Hematopoietic multipotent progenitor cell (in vitro differentiated cells): ENCODE results near the gene TYK2. TPM values are rescaled to one million over a fixed set of nuclear protein-coding genes. Genes with fewer than 3 reads are reported as not detected.
"Not testable (repeated sequence)": the region's sequence is repeated elsewhere in the genome, so short reads cannot be mapped to it uniquely, and the experiment has no call there.

Experiments
- DNase-seq, 3 donors: peaks; one replicate each; pipeline ENCODE4 v3.0.0-alpha.2; 2011 to 2015; ENCODE audit warnings: low read depth in 2 of 3, low spot score in 2 of 3
- total RNA-seq: library from RNA; depleted of rRNA; stranded (reverse); fragments of >200 nt; gene quantifications from one replicate; pipeline ENCODE4 v1.2.3, GENCODE V29; 2012

TYK2 gene
- total RNA-seq, 1 donor, result 174 TPM

GRCh38 chr19:10336725-10337124 is 43.6 kb downstream of the TYK2 start:
- DNase-seq, result not testable (repeated sequence)

GRCh38 chr19:10335352-10335985 is 44.9 kb downstream of the TYK2 start:
- DNase-seq, result no peak

- peak in 2 of 3 donors; percentile 41 to 49 for DNase-seq
Measured at GRCh38 chr19:10334588-10335351, 45.6 kb downstream of the TYK2 start.

- DNase-seq, result no peak
Measured at GRCh38 chr19:10333758-10334587, 46.4 kb downstream of the TYK2 start.

GRCh38 chr19:10332965-10333757 is 47.2 kb downstream of the TYK2 start, which contains the start of gene RAVER1:
Gene RAVER1 (minus strand): TSS chr19:10333529. CDS start chr19:10333507, 22 bp downstream.
- DNase-seq, result peak; percentile 91 to 98 (median 98)

- DNase-seq, result no peak
Measured at GRCh38 chr19:10332158-10332964, 48.0 kb downstream of the TYK2 start.

GRCh38 chr19:10329555-10329954 is 50.8 kb downstream of the TYK2 start:
- no peak for DNase-seq

GRCh38 chr19:10328558-10329429 is 51.6 kb downstream of the TYK2 start:
- no peak for DNase-seq

- no peak for DNase-seq
Measured at GRCh38 chr19:10327793-10328192, 52.6 kb downstream of the TYK2 start.

- DNase-seq, result no peak
Measured at GRCh38 chr19:10325732-10326131, 54.6 kb downstream of the TYK2 start.

GRCh38 chr19:10321874-10322835 is 58.2 kb downstream of the TYK2 start:
- no peak for DNase-seq

GRCh38 chr19:10321417-10321797 is 59.0 kb downstream of the TYK2 start:
- no peak for DNase-seq

- DNase-seq, result no peak
Measured at GRCh38 chr19:10320602-10321416, 59.6 kb downstream of the TYK2 start.

- no peak for DNase-seq
Measured at GRCh38 chr19:10318807-10319682, 61.3 kb downstream of the TYK2 start.

- no peak for DNase-seq
Measured at GRCh38 chr19:10317857-10318462, 62.4 kb downstream of the TYK2 start.
